Thymus (tissue), 11 donors: ENCODE results near the gene RSBN1L. TPM values are rescaled to one million over a fixed set of nuclear protein-coding genes. Genes with fewer than 3 reads are reported as not detected.

ENCODE experiments used
- DNase-seq, 9 donors: peaks; one replicate each; pipeline ENCODE4 v3.0.0-alpha.2; 2013; ENCODE audit warnings: low spot score in 9 of 9, low read depth in 6 of 9, missing footprints in 1 of 9
- H3K27ac ChIP-seq, 2 donors: one replicate each; pipeline ENCODE4 v1.5.1; 2013; ENCODE audit warnings: control low read depth in 1 of 2, low read depth in 1 of 2, low read length in 1 of 2, mild to moderate bottlenecking in 1 of 2, moderate library complexity in 1 of 2
- H3K27me3 ChIP-seq, 2 donors: one replicate each; pipeline ENCODE4 v1.5.1; 2013; ENCODE audit warnings: low read length in 1 of 2; ENCODE audit not compliant: control insufficient read depth in 2 of 2, insufficient read depth in 1 of 2
- H3K36me3 ChIP-seq, 2 donors: one replicate each; pipeline ENCODE4 v1.5.1; 2013; ENCODE audit warnings: low read length in 1 of 2, mild to moderate bottlenecking in 1 of 2, moderate library complexity in 1 of 2; ENCODE audit not compliant: control insufficient read depth in 2 of 2, insufficient read depth in 2 of 2
- H3K4me1 ChIP-seq, 2 donors: one replicate each; pipeline ENCODE4 v1.5.1; 2013; ENCODE audit warnings: low read length in 2 of 2; ENCODE audit not compliant: control insufficient read depth in 2 of 2, insufficient read depth in 2 of 2
- H3K4me3 ChIP-seq, 2 donors: one replicate each; pipeline ENCODE4 v1.5.1; 2013; ENCODE audit warnings: low read length in 2 of 2, control low read depth in 1 of 2, mild to moderate bottlenecking in 1 of 2
- H3K9me3 ChIP-seq, 2 donors: one replicate each; pipeline ENCODE4 v1.5.1; 2013; ENCODE audit warnings: low read length in 1 of 2, mild to moderate bottlenecking in 1 of 2; ENCODE audit not compliant: control insufficient read depth in 2 of 2, insufficient read depth in 1 of 2
- WGBS: extraction: QIAGEN DNeasy Blood & Tissue Kit; methylation state at CpG from one replicate; pipeline ENCODE4 v1.1.7; 2013; 5-methylcytosine and 5-hydroxymethylcytosine counted together
- polyA plus RNA-seq: library from polyadenylated mRNA; stranded (reverse); fragments of 200-250 nt; gene quantifications from one replicate; pipeline ENCODE4 v1.2.3, GENCODE V29; 2013
- total RNA-seq: library from RNA; stranded (reverse); fragments of 120-200 nt; gene quantifications from one replicate; pipeline ENCODE4 v1.2.4, GENCODE V29; 2013
- donor health status: healthy.

The RSBN1L gene
- total and polyA plus RNA-seq, 2 donors, result 18.7 to 28.9 TPM

- 97% methylated on average over 3 of the region's 3 CpGs for WGBS
These were observed 89.8 kb downstream of the RSBN1L start for GRCh38 chr7:77786018-77786417.

GRCh38 chr7:77786741-77787140, 90.5 kb downstream of the RSBN1L start:
- DNase-seq, result no peak
- Histone ChIP-seq H3K36me3 (peaks cover 4 to 10% of the 10 kb centered on the region in 2 donors), H3K4me3 (no peak overlapping the region), H3K27ac (no peak overlapping the region), H3K4me1 (no peaks in the 10 kb centered on the region), H3K9me3 (no peaks in the 10 kb centered on the region), H3K27me3 (no peaks in the 10 kb centered on the region)

More at GRCh38 chr7:77786018-77786417, 89.8 kb downstream of the RSBN1L start:
- Histone ChIP-seq H3K27me3 (no peaks in the 10 kb centered on the region), H3K27ac (no peak overlapping the region), H3K4me1 (no peaks in the 10 kb centered on the region), H3K36me3 (peaks cover 4 to 9% of the 10 kb centered on the region in 2 donors), H3K9me3 (no peaks in the 10 kb centered on the region), H3K4me3 (no peak overlapping the region)
- DNase-seq, result no peak

GRCh38 chr7:77788327-77788902, 92.2 kb downstream of the RSBN1L start:
- H3K4me1 ChIP-seq, result no peaks in the 10 kb centered on the region
- DNase-seq, result no peak
- H3K9me3 ChIP-seq, result no peaks in the 10 kb centered on the region
- H3K27ac ChIP-seq, result no peak overlapping the region
- WGBS, result 95% methylated on average over 2 of the region's 2 CpGs
- peaks cover 4 to 8% of the 10 kb centered on the region in 2 donors for H3K36me3 ChIP-seq
- no peaks in the 10 kb centered on the region for H3K27me3 ChIP-seq
- H3K4me3 ChIP-seq, result no peak overlapping the region

GRCh38 chr7:77791336-77791735, 95.1 kb downstream of the RSBN1L start:
- peaks cover 8 to 12% of the 10 kb centered on the region in 2 donors for H3K36me3 ChIP-seq
- 97% methylated on average over 6 of the region's 6 CpGs for WGBS
- no peaks in the 10 kb centered on the region for H3K27me3 ChIP-seq
- DNase-seq, result no peak
- no peaks in the 10 kb centered on the region for H3K9me3 ChIP-seq
- no peaks in the 10 kb centered on the region for H3K4me1 ChIP-seq
- no peak overlapping the region for H3K4me3 ChIP-seq
- H3K27ac ChIP-seq, result no peak overlapping the region

GRCh38 chr7:77791956-77792355, 95.7 kb downstream of the RSBN1L start:
- H3K27me3 ChIP-seq, result no peaks in the 10 kb centered on the region
- H3K27ac ChIP-seq, result no peak overlapping the region
- 97% methylated on average over 2 of the region's 2 CpGs for WGBS
- peaks cover 2% of the 10 kb centered on the region in 2 donors for H3K4me1 ChIP-seq
- H3K9me3 ChIP-seq, result no peaks in the 10 kb centered on the region
- peaks cover 7 to 12% of the 10 kb centered on the region in 2 donors for H3K36me3 ChIP-seq
- H3K4me3 ChIP-seq, result no peak overlapping the region
- DNase-seq, result no peak

GRCh38 chr7:77794000-77794399, 97.7 kb downstream of the RSBN1L start:
- H3K4me1 ChIP-seq, result peaks cover 10 to 11% of the 10 kb centered on the region in 2 donors
- no peak overlapping the region for H3K4me3 ChIP-seq
- H3K9me3 ChIP-seq, result no peaks in the 10 kb centered on the region
- WGBS, result 97% methylated on average over 4 of the region's 4 CpGs
- no peak overlapping the region for H3K27ac ChIP-seq
- H3K27me3 ChIP-seq, result no peaks in the 10 kb centered on the region
- no peak for DNase-seq
- peaks cover 7 to 12% of the 10 kb centered on the region in 2 donors for H3K36me3 ChIP-seq

GRCh38 chr7:77796109-77796508, 99.8 kb downstream of the RSBN1L start:
- H3K27ac ChIP-seq, result no peak overlapping the region
- H3K4me1 ChIP-seq, result peaks cover 10 to 19% of the 10 kb centered on the region in 2 donors
- peaks cover 7 to 12% of the 10 kb centered on the region in 2 donors for H3K36me3 ChIP-seq
- DNase-seq, result no peak
- no peak overlapping the region for H3K4me3 ChIP-seq
- no peaks in the 10 kb centered on the region for H3K27me3 ChIP-seq
- 99% methylated on average over 3 of the region's 3 CpGs for WGBS
- H3K9me3 ChIP-seq, result no peaks in the 10 kb centered on the region

GRCh38 chr7:77796960-77797359, 100.7 kb downstream of the RSBN1L start:
- Histone ChIP-seq H3K27ac (no peak overlapping the region), H3K4me1 (peaks cover 10 to 19% of the 10 kb centered on the region in 2 donors), H3K4me3 (peak overlapping the region in 1 of 2 donors; percentile 94), H3K36me3 (peaks cover 7 to 9% of the 10 kb centered on the region in 2 donors), H3K27me3 (no peaks in the 10 kb centered on the region), H3K9me3 (no peaks in the 10 kb centered on the region)
- DNase-seq, result no peak
- WGBS, result 87% methylated on average over 5 of the region's 5 CpGs

- under 1% methylated on average over 35 of the region's 35 CpGs for WGBS
- H3K27me3 ChIP-seq, result no peaks in the 10 kb centered on the region
- H3K36me3 ChIP-seq, result peaks cover 7 to 9% of the 10 kb centered on the region in 2 donors
- peaks cover 10 to 19% of the 10 kb centered on the region in 2 donors for H3K4me1 ChIP-seq
- peak overlapping the region; percentile 76 to 94 for H3K4me3 ChIP-seq
- no peaks in the 10 kb centered on the region for H3K9me3 ChIP-seq
- DNase-seq, result no peak
- H3K27ac ChIP-seq, result peak overlapping the region; percentile 81 to 92
These were observed 101.6 kb downstream of the RSBN1L start for GRCh38 chr7:77797734-77798393.
